ENCODE measurements around the gene HOXB8. TPM values are rescaled to one million over a fixed set of nuclear protein-coding genes. Genes with fewer than 3 reads are reported as not detected.

HOXB8 gene
- total RNA-seq, 2 donors from 2014 or later, result 0.09 to 0.97 TPM

DNA sequence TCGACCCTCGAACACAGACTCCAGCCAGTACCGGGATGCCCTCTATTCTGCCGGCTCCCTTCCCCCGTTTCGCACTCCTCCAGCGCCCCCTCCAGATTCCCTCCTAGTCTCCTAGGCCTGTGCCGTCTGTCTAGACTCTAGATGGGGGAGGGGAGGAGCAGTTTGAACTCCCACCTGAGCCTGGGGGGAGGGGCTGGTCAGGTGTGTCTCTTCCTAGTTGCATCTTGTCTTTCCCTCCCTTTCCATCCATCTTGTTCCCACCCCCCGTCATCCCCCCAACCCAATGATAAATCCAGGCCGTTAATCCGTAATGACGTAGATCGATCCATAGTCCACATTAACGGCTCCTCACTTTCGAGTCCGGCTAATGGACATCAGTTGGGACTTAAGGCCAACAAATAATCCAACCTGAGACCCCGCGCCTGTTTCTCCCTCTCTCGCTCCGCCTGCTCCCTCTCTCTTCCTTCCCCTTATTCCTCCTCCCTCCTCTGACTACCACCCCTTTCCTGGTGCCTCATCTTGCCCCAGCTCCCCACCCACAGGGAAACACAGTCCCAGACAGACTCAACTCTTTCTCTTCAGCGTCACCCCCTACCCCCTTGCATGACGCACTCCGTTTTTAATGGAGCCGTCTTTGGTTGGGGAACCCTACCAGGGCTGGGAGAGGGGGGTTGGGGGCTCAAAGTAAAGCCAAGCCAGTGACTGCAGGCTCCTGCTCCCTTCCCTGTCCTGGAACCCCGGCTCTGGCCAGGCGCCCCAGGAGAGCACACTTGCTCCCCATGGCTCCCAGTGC lies 18.2 kb downstream of the HOXB8 start:
- Histone ChIP-seq H3K36me3 (no peaks in the 10 kb centered on the region), H3K9me3 (no peaks in the 10 kb centered on the region), H3K27me3 (replicated peaks; ENCODE audit: insufficient read depth) (peaks cover 47% of the 10 kb centered on the region), H3K4me3 (no peak overlapping the region), H3K4me1 (replicated peaks) (no peaks in the 10 kb centered on the region), H3K27ac (no peak overlapping the region)
- TF ChIP-seq POLR2A (IDR thresholded peaks at IDR 0.05) (no peak), CTCF (IDR thresholded peaks at IDR 0.05) (no peak), POLR2AphosphoS5 (IDR thresholded peaks at IDR 0.05) (no peak)
- no peak for DNase-seq (ENCODE audit: low spot score)
- intact Hi-C loops (cut with DNase I), result no loop called here
- WGBS, result 41% methylated on average over 26 of the region's 26 CpGs

DNA sequence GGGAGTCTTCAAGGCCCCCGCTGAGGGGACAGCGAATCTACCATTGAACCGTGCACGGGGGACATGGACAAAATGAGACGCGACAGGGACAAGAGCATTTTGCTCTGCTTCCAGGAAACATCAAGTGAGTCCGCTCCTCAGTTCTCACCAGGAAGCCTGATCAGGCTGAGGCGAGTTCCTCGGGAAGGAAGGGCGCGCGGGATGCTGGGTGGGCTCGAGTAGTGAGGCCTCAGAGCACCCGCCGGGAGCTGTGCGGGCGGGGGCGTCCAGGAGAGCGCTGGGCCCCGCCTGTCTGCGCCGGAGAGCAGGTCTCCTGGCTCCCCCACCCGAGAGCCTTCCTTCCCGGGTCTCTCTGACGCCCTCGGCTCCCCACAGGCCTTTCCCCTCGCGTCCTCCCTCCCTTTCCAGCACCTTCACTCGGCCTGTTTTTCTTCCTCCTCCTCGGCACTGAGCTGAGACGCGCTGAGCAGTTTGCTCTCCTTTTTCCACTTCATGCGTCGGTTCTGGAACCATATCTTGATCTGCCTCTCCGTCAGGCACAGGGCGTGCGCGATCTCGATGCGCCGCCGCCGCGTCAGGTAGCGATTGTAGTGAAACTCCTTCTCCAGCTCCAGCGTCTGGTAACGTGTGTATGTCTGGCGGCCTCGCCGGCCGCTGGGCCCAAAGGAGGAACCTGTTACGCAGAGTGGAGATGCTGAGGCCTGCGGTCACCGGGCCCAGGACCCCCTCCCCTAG lies 18.9 kb downstream of the HOXB8 start:
- 49% methylated on average over 54 of the region's 54 CpGs for WGBS
- Histone ChIP-seq H3K27me3 (replicated peaks; ENCODE audit: insufficient read depth) (peaks cover 42% of the 10 kb centered on the region), H3K4me1 (replicated peaks) (no peaks in the 10 kb centered on the region), H3K4me3 (no peak overlapping the region), H3K27ac (no peak overlapping the region), H3K9me3 (no peaks in the 10 kb centered on the region), H3K36me3 (no peaks in the 10 kb centered on the region)
- intact Hi-C loops (cut with DNase I), result no loop called here
- DNase-seq (ENCODE audit: low spot score), result no peak
- TF ChIP-seq POLR2A (IDR thresholded peaks at IDR 0.05) (no peak), POLR2AphosphoS5 (IDR thresholded peaks at IDR 0.05) (no peak), CTCF (IDR thresholded peaks at IDR 0.05) (no peak)

DNA sequence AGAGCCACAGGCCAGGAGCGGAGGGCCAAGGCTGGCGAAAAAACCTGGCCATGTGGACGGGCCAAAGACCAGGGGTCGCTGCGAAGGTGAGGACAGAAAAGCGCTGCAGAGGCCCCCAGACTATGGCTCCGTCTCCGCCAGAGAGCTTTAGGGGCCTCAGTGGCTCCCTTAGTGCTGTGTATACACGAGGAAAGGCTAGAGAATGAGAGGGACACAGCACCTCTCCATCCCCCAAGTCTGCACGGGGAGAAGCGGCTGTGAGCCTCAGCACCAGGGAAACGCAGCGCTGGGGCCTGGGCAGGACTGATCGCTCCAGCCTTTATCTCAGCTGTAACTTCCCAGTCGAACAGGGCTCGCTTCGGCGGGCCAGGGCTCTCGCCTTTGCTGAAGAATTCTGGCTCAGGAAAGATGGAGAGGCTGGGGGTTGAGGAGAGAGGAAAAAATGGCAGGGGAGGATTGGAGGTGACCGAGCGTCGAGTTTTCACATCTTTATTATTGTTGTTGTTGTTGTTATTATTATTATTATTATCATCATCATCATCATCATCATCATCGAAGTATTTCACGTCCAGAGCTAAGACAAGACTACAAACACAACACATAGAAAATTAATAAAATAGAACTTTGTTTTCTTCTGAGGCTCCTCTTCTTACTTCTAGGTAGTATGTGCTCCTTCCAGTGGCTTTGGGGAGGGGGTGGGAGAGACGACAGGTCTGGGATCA lies 19.7 kb downstream of the HOXB8 start:
- Histone ChIP-seq H3K4me1 (replicated peaks) (no peaks in the 10 kb centered on the region), H3K27me3 (replicated peaks; ENCODE audit: insufficient read depth) (peaks cover 46% of the 10 kb centered on the region), H3K27ac (no peak overlapping the region), H3K36me3 (no peaks in the 10 kb centered on the region), H3K9me3 (no peaks in the 10 kb centered on the region), H3K4me3 (no peak overlapping the region)
- DNase-seq (ENCODE audit: low spot score), result no peak
- 67% methylated on average over 25 of the region's 25 CpGs for WGBS
- intact Hi-C loops (cut with DNase I), result no loop called here
- TF ChIP-seq POLR2AphosphoS5 (IDR thresholded peaks at IDR 0.05) (no peak), POLR2A (IDR thresholded peaks at IDR 0.05) (no peak), CTCF (IDR thresholded peaks at IDR 0.05) (no peak)

DNA sequence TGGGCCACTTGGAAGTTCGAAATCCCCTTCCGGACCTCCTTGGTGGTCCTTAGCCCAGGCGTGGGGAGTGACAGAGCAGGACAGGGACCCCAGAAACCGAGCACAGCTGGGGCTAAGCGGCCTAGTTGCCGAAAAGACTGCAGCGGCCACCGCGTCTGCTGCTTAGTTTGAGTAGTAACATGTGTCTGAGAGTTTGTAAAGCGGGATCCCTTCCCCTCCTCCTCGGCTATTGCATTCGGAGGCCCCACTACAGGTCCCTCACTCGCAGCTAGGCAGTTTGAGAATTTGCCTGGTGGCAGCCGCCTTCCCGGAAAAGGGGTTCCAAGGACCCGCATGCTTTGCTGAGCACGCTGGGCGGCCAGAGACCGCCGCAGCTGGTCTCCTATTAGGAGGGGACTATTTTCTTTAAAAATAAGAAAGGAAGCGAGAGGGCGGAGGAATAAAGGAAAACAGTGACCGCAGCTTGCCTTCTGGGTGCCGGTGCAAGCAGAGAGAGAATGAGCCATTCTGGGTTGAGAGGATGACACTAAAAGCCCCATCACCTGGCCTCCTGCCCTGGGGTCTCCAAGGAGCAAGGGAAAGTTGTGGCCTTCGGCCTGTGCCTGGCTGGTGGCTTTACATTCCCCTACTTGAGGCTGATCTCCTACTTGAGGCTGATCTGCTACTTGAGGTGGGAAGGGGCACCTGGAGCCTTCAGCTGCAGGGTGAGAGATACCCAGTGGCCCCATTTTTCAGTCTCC lies 20.4 kb downstream of the HOXB8 start:
- TF ChIP-seq POLR2AphosphoS5 (IDR thresholded peaks at IDR 0.05) (no peak), POLR2A (IDR thresholded peaks at IDR 0.05) (no peak), CTCF (IDR thresholded peaks at IDR 0.05) (no peak)
- peaks cover 44% of the 10 kb centered on the region for H3K27me3 ChIP-seq (replicated peaks; ENCODE audit: insufficient read depth)
- H3K36me3 ChIP-seq, result no peaks in the 10 kb centered on the region
- H3K4me1 ChIP-seq (replicated peaks), result no peaks in the 10 kb centered on the region
- no peak for DNase-seq (ENCODE audit: low spot score)
- no peaks in the 10 kb centered on the region for H3K9me3 ChIP-seq
- no peak overlapping the region for H3K27ac ChIP-seq
- intact Hi-C loops (cut with DNase I), result no loop called here
- no peak overlapping the region for H3K4me3 ChIP-seq
- 65% methylated on average over 25 of the region's 25 CpGs for WGBS

Data from prostate gland (tissue), 2 donors.